Ureter (tissue), 1 donor: ENCODE data around the gene PRSS21. TPM values are rescaled to one million over a fixed set of nuclear protein-coding genes. Genes with fewer than 3 reads are reported as not detected.

Experiments
- DNase-seq: peaks from one replicate; pipeline ENCODE4 v3.0.0-alpha.2; 2020; ENCODE audit warnings: low spot score
- total RNA-seq: library from RNA; stranded (reverse); gene quantifications from one replicate; pipeline ENCODE4 v1.2.4, GENCODE V29; 2023
- donor health status: DM: yes; HTN: yes; CAD: no.

Gene PRSS21
- total RNA-seq, 1 donor from 2014 or later: 1.3 TPM

DNA sequence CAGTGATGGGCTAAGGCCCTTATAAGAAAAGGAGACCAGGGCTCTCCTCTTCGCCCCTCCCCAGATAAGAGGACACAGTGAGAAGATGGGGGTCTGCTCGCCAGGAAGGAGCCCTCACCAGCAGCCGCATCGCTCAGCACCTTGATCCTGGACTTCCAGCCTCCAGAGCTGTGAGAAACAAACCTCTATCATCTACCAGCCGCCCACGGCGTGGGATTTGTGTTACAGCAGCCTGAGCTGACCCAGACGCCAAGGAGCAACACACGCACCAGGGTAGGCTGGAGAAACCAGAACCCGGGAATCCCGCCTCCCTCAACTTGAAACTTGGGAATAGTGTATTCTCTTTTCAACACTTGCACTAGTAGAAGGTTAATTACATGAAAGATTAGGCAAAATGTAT is 8.9 kb downstream of the PRSS21 start:
- DNase-seq: no peak

GRCh38 chr16:2826591-2827373 is 9.7 kb downstream of the PRSS21 start:
- DNase-seq: no peak

DNA sequence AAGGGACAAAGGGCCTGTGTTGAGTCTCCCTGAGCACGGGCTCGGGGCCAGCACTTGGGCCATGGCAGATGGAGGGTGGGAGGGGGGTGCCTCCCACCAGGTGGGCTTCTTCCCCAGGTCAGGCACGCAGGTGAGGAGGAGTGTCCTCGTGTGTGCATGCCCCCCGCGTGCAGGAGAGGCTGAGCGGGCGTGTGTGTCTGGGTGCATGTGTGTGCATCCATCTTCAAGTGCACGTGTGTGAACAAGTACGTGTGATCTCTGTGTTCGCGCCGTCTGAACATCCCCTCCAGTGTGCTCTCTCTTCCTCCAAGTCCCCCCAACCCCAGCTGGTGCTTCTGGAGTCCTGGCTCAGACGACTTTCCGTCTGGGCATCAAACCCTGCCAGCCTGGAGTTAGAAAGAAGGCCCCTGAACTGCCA is 10.3 kb downstream of the PRSS21 start:
- no peak for DNase-seq

DNA sequence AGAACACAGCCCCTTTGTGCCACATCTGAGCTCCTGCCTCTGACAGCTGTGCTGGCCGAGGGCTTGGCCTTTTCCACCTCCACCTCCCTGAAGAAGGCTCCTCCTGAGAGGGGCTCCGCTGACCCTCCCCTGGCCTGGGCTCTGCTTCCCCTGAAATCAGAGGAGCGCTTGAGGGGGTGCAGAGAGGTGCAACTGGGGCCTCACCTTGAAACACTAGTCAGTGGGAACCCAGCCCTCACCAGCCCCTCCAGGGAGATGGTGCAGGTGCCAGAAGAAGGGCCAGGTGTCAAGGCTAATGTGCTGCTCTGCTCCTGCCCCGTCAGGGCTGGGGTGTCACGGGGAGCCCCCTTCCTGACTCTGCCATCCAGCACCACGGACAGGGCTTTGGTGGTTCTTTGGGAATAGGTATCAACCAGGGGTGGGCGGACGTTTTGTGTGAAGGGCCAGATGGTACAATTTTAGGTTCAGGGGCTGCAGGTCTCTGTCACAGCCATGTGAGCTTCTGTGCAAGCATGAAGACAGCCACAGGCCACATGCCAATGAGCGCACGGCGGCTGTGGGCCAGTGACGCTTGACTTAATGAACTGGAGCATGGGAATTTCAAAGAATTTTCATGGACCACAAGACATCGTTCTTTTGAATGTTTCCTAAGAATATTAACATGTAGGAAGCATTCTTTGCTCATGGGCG is 10.9 kb downstream of the PRSS21 start:
- DNase-seq: no peak

DNA sequence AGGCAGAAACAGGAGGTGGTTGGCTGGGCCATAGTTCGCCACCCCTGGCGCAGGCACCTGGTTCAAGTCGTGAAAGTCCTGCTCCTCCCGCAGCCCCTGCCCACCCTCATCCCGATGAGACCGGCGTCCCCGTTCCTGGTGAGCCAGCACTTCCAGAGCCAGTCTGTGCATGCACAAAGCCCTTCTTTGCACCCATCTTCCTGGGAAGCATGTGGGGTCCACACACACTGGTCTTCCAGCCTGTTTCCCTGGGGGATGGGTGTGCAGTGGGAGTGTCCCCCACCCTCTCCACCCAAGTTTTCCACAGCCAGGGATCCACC is 11.4 kb downstream of the PRSS21 start:
- DNase-seq: no peak

GRCh38 chr16:2828876-2829430 is 11.9 kb downstream of the PRSS21 start:
- no peak for DNase-seq

DNA sequence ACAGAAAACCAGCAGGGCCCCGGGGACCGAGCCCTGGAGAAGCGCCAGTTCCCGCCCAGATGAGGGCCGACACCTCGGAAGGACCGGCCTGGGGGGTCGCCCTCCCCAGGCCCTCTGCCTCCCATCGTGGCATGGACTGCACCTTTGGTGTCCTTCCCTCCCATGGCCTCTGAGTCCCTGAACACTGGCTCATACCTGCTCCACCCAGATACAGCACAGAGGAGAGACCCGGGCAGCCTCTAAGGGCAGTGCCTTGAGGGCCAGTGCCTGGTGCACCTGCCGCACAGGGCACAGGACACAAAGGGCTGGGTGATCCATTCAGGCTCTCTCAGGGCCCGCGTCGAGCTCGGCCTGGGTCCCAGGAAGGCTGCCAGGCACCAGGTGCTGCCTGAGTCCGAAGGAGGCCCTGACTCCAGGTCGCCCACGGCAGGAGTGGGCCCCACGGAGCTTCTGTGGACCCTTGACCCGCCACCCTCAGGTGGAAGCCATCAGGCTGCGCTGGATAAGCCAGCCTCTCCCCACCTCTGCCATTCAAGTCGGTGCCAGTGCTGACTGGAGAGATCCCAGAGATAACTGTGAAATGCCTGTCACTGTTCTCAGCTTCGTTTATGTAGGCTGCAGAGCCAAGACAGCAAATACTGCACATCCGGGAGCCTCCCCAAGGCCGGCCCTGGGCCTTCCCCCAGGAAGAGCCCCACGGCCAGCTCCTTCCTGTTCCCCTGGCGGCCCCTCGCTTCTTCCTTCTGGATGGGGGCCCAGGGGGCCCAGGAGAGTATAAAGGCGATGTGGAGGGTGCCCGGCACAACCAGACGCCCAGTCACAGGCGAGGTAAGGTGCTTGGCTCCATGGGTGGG is 12.7 kb downstream of the PRSS21 start, which contains the start of gene ZG16B:
ZG16B (plus strand) TSS at position 803 of the 854 bp plus-strand sequence. CDS start 139 bp downstream, outside the sequence.
- peak; percentile 69 for DNase-seq

DNA sequence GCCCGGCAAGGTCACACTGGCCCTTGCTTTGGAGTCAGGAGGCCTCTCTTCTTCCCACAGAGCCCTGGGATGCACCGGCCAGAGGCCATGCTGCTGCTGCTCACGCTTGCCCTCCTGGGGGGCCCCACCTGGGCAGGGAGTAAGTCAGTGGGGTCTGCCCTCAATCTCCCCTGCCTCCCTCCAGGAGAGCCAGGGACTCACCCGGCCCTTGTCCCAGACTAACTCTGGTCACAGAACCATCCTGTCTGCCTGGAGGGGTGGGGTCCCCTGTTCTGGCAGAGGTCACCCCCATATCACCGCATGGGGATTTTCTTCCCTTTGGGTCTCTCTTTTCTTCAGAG is 13.3 kb downstream of the PRSS21 start:
- DNase-seq: no peak

- no peak for DNase-seq
Observed at GRCh38 chr16:2831203-2831602, 14.2 kb downstream of the PRSS21 start.

GRCh38 chr16:2833776-2834175 is 16.7 kb downstream of the PRSS21 start:
- no peak for DNase-seq

DNA sequence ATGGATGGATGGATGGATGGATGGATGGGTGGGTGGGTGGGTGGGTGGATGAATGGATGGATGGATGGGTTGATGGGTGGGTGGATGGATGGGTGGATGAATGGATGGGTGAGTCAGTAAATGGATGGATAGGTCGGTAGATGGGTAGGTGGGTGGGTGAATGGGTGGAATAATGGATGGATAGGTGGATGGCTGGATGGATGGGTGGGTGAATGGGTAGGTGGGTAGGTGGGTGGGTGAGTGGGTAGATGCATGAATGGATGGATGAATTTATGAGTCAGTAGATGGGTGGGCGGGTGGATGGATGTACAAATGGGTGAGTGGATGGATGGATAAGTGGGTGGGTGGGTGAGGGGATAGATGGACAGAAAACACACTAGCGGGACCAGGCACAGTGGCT is 17.9 kb downstream of the PRSS21 start:
- no peak for DNase-seq

GRCh38 chr16:2835638-2836493 is 18.8 kb downstream of the PRSS21 start:
- DNase-seq: peak; percentile 74

- DNase-seq: no peak
Observed at GRCh38 chr16:2836646-2837508, 19.8 kb downstream of the PRSS21 start.

DNA sequence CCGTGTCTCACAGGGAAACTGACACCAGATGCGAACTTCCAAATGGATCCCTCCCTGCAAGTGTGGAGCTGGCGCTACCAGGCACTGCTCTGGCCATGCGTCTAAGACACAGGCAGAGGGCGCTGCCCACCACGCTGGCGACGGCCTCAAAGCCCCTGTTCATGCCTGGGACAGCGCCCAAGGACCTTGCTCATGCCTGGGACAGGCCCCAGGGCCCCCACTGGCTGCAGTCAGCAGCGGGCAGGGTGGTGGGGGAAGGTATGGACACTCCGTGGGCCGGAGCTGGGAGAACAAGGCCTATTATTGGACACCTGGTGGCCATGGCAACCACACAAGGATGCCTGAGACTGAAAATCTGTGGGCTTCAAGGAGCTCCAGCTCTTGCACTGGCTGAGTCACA is 21.9 kb downstream of the PRSS21 start:
- DNase-seq: no peak

- no peak for DNase-seq
Observed at GRCh38 chr16:2839650-2840450, 22.8 kb downstream of the PRSS21 start.

- DNase-seq: no peak
Observed at GRCh38 chr16:2840914-2841313, 23.9 kb downstream of the PRSS21 start.

DNA sequence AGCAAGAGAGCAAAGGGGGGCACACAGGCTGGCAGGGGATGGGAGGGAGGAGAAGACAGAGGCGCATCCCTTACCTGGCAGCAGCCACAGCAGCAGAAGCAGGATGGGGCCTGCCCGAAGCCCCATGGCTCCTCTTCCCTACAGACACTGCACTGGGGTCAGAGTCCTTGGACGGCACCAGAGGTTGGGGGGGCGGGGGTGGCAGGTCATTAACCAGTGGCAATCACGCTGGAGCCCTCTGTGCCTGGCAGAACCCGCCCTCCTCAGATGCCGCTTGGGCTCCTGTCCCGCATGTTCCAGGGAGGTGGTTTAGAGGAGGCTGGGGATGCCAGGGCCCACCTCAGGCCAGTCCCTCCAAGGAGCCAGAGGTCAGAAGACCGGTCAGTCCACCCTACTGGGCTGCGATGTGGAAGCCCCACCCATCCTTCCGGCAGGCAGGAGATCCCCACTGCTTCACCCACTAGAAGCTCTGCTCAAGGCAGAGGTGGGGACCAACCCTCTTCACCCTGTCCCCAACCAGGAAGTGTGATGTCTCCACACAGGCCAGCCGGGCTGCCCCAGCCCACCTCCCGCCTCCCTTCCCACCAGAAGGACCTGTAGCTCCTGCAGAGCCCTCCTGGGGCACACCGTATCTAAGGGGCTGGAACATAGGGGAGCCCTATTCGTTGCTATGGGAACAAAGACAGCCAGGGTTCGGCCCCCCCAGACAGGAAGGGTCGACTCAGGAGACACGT is 24.7 kb downstream of the PRSS21 start:
- no peak for DNase-seq

- DNase-seq: no peak
Observed at GRCh38 chr16:2842340-2843000, 25.4 kb downstream of the PRSS21 start.
